Bronchial epithelial cell (primary cell): Measurements from ENCODE around the gene MAP1LC3B. TPM values are rescaled to one million over a fixed set of nuclear protein-coding genes. Genes with fewer than 3 reads are reported as not detected.

Source experiments
- DNase-seq: peaks from one replicate; pipeline ENCODE4 v3.0.0-alpha.2; 2010; ENCODE audit warnings: low read depth
- FAIRE-seq: peaks from 2 replicates; lab custom pipeline; 2011; peaks lifted over from hg19 to GRCh38; lab: Jason Lieb, UNC
- H3K27me3 ChIP-seq: 2 replicates; pipeline ENCODE4 v1.5.1; 2011; ENCODE audit warnings: low read length; ENCODE audit not compliant: control insufficient read depth, insufficient read depth
- H3K36me3 ChIP-seq: 2 replicates; pipeline ENCODE4 v1.5.1; 2011; ENCODE audit warnings: low read length; ENCODE audit not compliant: control insufficient read depth, insufficient read depth
- H3K4me3 ChIP-seq: 2 replicates; pipeline ENCODE4 v1.5.1; 2011; ENCODE audit warnings: mild to moderate bottlenecking, low read depth, low read length, control low read depth
- total RNA-seq: library from RNA; depleted of rRNA; stranded (reverse); fragments of >200 nt; gene quantifications from 2 replicates; pipeline ENCODE4 v1.2.1, GENCODE V29; 2014
- TF ChIP-seq, protein P1 (sequence below): IDR thresholded peaks from 2 replicates; pipeline ENCODE4 v1.5.1; 2011; ENCODE audit warnings: mild to moderate bottlenecking, moderate library complexity, low read length, control low read depth, inconsistent platforms; ENCODE audit not compliant: insufficient read depth, severe bottlenecking

The MAP1LC3B gene
- total RNA-seq, 1 donor from 2014 or later, result 75.8 TPM

DNA sequence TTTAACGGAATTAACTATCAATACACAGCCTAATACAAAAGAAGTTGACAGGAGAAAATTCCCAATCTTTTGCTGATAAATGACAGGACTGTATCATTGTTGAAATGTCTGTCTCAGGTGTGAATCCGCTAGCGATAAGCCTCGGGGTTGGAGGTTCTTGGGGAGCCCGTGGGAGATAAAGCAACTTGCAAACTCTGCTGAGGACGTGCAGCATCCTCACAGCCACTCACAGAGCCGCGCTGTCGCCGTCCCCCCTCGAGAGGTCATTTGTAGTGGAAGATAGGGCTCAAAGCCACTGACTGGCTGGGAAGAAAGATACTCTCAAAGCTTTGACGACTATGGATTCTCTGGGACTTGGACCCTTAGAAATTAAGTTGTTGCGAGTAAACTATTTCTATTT, 17.0 kb downstream of the MAP1LC3B start:
- peaks cover 12% of the 10 kb centered on the region for H3K36me3 ChIP-seq
- TF ChIP-seq, protein P1, sequence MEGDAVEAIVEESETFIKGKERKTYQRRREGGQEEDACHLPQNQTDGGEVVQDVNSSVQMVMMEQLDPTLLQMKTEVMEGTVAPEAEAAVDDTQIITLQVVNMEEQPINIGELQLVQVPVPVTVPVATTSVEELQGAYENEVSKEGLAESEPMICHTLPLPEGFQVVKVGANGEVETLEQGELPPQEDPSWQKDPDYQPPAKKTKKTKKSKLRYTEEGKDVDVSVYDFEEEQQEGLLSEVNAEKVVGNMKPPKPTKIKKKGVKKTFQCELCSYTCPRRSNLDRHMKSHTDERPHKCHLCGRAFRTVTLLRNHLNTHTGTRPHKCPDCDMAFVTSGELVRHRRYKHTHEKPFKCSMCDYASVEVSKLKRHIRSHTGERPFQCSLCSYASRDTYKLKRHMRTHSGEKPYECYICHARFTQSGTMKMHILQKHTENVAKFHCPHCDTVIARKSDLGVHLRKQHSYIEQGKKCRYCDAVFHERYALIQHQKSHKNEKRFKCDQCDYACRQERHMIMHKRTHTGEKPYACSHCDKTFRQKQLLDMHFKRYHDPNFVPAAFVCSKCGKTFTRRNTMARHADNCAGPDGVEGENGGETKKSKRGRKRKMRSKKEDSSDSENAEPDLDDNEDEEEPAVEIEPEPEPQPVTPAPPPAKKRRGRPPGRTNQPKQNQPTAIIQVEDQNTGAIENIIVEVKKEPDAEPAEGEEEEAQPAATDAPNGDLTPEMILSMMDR, result no peak

DNA sequence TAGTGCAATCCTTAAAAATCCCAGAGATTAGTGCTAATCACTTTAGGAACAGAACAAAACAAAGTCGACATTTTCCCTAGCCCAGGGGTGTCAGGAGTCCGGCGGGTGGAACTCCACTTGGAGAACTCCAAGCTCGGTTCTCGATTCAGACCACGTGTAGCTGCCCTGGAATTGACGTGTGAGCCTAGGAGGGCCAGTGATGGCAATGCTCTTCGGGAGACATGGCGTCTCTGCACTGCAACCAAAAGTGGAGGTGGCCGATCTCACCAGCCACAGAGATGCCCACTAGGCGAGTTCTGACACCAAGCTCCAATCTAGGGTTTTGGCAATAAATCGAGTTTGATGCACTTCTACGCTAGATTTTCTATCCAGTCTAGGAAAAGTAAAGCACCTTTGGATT, 17.6 kb downstream of the MAP1LC3B start:
- TF ChIP-seq, protein P1, result no peak
- H3K36me3 ChIP-seq, result peaks cover 13% of the 10 kb centered on the region
- H3K4me3 ChIP-seq, result no peak overlapping the region
- no peaks in the 10 kb centered on the region for H3K27me3 ChIP-seq
- DNase-seq (no peak), FAIRE-seq (no peak)

More for the DNA sequence above, 17.0 kb downstream of the MAP1LC3B start:
- H3K4me3 ChIP-seq, result no peak overlapping the region
- FAIRE-seq, result no peak
- no peaks in the 10 kb centered on the region for H3K27me3 ChIP-seq
- DNase-seq, result no peak

DNA sequence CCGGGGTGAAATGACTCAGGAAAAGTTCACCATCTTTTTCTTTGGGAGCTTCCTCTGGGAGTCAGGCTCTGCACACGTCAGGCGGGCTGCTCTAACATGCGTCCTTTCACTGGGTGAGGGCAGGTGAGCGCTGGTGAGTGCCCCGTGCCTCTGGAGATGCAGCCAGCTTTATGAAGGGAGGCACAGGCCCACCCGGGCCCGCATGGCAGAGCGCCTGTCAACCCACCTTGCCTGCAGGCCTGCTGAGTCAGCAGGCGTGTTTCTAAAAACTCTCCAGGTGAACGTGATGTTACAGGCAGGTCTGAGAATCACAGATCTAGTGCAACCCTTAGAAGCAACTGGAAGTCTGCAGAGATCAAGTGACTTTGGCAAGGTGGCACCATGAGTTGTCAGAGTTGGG, 18.4 kb downstream of the MAP1LC3B start:
- TF ChIP-seq, protein P1, result no peak
- DNase-seq, result no peak
- Histone ChIP-seq H3K4me3 (no peak overlapping the region), H3K27me3 (no peaks in the 10 kb centered on the region), H3K36me3 (peaks cover 13% of the 10 kb centered on the region)
- FAIRE-seq, result no peak

DNA sequence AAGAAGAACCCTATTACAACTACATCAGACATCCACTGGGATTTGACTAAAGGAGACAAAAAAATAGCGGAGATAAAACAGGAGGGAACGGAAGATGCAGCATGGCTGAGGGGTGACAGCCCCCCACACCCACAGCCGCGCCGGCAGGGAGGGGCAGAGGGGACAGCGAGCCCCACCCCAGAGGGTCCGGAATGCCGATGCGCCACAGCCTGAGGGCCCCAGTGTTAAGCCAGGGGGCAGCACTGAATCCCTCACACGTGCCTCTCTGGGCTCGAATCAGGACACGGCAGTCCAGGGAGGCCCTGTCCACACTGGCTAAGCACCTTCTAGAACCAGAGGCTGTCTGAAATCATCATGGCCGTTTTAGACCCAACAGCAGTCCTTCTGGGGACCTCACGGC, 18.8 kb downstream of the MAP1LC3B start:
- Histone ChIP-seq H3K4me3 (no peak overlapping the region), H3K36me3 (peaks cover 13% of the 10 kb centered on the region), H3K27me3 (no peaks in the 10 kb centered on the region)
- DNase-seq (no peak), FAIRE-seq (no peak)
- TF ChIP-seq, protein P1, result no peak

DNA sequence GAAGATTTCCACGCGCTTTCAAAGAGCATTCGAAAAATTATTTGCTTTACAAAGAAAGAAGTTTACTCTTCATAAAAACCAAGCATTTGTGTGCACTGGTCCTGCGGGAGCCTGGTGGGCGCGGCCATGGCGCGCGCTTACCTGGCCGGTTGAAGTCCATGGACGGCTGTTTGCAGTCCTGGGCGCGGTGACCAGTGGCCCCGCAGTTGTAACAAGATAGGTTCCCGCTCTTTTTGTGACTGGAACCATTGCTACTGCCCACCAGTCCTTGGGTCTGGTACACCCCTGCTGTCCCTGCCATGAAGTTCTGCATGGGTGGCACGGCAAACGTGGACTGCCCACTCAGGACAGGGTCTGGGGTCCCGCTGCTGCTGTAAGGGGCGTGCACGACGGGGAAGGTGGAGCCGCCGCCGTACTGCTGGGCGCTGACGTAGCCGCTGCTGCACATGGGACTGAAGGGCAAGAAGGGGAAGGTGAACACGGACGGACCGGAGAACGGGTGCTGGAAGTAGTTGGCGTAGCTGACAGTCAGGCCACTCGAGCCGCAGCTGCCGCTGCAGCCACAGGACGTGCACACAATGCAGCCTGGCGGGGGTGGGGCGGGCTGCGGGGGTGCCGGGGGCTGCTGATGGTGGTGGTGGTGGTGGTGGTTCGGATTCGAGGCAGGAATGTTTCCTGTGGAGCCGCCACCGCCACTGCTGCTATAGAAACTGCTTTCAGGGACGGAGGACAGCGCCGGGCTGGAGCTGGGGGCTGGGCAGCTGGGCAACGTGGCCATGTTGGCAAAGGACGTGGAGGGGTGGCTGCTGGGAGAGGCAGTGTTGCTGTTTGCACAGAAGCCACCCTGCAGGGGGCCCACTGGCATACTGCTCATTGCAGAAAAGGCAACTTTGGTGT, 19.5 kb downstream of the MAP1LC3B start:
- no peaks in the 10 kb centered on the region for H3K27me3 ChIP-seq
- no peak for FAIRE-seq
- peaks cover 14% of the 10 kb centered on the region for H3K36me3 ChIP-seq
- no peak for DNase-seq
- TF ChIP-seq, protein P1, result no peak
- no peak overlapping the region for H3K4me3 ChIP-seq
